ENCODE data around the gene BCL11B.
A peak's percentile ranks its signal among the peaks of the same experiment; 100 is the strongest.

BCL11B gene

GRCh38 chr14:99271951-99272631, at the start of gene BCL11B:
BCL11B (minus strand) TSS chr14:99272197; CDS start chr14:99271218, 979 bp downstream.
- H3K36me3 ChIP-seq = no peaks in the 10 kb centered on the region
- H3K9me3 ChIP-seq = no peaks in the 10 kb centered on the region
- TF ChIP-seq, protein P1, sequence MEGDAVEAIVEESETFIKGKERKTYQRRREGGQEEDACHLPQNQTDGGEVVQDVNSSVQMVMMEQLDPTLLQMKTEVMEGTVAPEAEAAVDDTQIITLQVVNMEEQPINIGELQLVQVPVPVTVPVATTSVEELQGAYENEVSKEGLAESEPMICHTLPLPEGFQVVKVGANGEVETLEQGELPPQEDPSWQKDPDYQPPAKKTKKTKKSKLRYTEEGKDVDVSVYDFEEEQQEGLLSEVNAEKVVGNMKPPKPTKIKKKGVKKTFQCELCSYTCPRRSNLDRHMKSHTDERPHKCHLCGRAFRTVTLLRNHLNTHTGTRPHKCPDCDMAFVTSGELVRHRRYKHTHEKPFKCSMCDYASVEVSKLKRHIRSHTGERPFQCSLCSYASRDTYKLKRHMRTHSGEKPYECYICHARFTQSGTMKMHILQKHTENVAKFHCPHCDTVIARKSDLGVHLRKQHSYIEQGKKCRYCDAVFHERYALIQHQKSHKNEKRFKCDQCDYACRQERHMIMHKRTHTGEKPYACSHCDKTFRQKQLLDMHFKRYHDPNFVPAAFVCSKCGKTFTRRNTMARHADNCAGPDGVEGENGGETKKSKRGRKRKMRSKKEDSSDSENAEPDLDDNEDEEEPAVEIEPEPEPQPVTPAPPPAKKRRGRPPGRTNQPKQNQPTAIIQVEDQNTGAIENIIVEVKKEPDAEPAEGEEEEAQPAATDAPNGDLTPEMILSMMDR (IDR thresholded peaks at IDR 0.05) = no peak
- H3K27ac ChIP-seq = no peak within 1 kb of the TSS
- peaks cover 0 to 24% of the 10 kb centered on the region in 2 experiments for H3K4me1 ChIP-seq (ENCODE audit: control insufficient read depth in 1 of 2, insufficient read depth in 1 of 2, low read depth in 1 of 2, low read length in 1 of 2)
- no peak within 1 kb of the TSS for H3K4me3 ChIP-seq (ENCODE audit: low read depth in 1 of 2, low read length in 1 of 2)
- H3K27me3 ChIP-seq = peaks cover 100% of the 10 kb centered on the region

DNA sequence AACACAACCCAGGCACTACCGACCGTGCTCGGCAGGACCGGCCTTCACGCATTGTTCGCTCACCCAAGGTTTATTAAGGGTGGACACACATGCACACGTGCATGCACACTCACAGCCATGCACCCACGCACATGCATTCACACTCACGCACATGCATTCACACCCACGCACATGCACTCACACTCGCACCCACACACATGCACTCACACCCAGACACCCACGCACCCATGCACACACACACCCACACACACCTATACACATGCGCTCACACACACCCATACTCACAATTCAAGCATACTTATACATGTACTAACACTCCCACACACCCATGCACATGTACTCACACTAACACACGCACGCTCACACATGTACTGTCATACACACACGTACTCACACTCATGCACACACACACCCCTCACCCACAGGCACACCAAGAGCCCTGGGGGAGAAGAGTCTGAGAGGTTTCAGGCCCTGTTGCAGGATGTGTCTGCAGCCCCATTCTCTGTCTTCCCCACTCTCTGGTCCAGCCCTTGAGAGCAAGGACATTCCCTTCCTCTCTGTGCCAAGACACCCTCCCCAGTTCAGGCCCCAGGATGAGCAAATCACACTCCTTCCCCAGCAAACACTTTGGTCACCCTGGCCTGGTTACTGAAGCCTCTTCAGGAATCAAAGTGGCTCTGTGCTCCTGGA, 49.4 kb upstream of the BCL11B start:
- H3K4me3 ChIP-seq (ENCODE audit: low read depth in 1 of 2, low read length in 1 of 2) = no peak overlapping the region
- TF ChIP-seq, protein P1 (IDR thresholded peaks at IDR 0.05) = no peak
- H3K9me3 ChIP-seq = no peaks in the 10 kb centered on the region
- no peak overlapping the region for H3K27ac ChIP-seq
- H3K4me1 ChIP-seq (ENCODE audit: control insufficient read depth in 1 of 2, insufficient read depth in 1 of 2, low read depth in 1 of 2, low read length in 1 of 2) = no peaks in the 10 kb centered on the region
- H3K27me3 ChIP-seq = no peaks in the 10 kb centered on the region
- H3K36me3 ChIP-seq = no peaks in the 10 kb centered on the region

- Histone ChIP-seq H3K27ac (no peak overlapping the region), H3K9me3 (no peaks in the 10 kb centered on the region), H3K4me3 (ENCODE audit: low read depth in 1 of 2, low read length in 1 of 2) (no peak overlapping the region), H3K4me1 (ENCODE audit: control insufficient read depth in 1 of 2, insufficient read depth in 1 of 2, low read depth in 1 of 2, low read length in 1 of 2) (no peaks in the 10 kb centered on the region), H3K36me3 (no peaks in the 10 kb centered on the region), H3K27me3 (no peaks in the 10 kb centered on the region)
- TF ChIP-seq, protein P1 (IDR thresholded peaks at IDR 0.05) = no peak
These were observed 48.7 kb upstream of the BCL11B start for GRCh38 chr14:99320621-99321235.

DNA sequence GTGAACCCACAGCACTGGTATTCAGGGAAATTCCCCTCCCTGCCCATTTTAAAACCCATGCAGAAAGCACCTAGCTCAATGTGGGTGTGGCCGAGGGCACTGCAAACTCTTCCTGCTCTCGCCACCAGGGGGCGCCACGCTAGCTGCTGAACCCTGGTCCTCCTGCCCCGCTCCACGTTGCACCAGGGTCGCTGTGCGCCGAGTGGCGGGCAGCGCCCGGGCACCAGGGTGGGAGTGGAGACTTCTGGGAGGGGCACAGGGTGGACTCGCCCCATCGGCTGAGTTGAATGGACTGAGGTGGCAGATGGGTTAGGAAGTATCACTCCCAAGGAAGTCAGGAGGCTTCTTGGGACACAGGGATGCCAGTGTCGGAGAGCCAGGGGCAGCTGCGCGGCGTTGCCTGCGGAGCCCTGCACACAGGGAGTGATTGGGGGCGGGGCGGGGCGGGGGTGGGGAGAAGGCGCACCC, 48.1 kb upstream of the BCL11B start:
- TF ChIP-seq, protein P1 (IDR thresholded peaks at IDR 0.05) = peak; percentile 71
- Histone ChIP-seq H3K4me3 (ENCODE audit: low read depth in 1 of 2, low read length in 1 of 2) (no peak overlapping the region), H3K9me3 (no peaks in the 10 kb centered on the region), H3K27me3 (no peaks in the 10 kb centered on the region), H3K4me1 (ENCODE audit: control insufficient read depth in 1 of 2, insufficient read depth in 1 of 2, low read depth in 1 of 2, low read length in 1 of 2) (no peaks in the 10 kb centered on the region), H3K36me3 (no peaks in the 10 kb centered on the region), H3K27ac (no peak overlapping the region)

DNA sequence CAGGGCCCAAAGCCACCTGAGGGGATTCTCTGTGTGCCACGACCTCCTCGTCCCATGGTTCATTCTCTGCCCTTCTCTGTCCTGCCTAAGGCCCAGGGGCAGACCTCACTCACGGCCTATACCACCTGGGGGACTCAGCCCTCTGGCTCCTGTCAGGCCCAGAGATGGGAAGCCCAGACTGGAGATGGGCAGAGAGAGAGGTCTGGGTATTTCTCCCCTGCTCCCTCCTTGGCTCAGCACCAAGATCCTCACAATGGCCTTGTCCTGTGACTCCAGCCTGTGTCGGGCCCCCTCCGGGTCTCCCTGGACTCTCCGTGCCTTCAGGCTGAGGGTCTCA, 46.9 kb upstream of the BCL11B start:
- Histone ChIP-seq H3K4me1 (ENCODE audit: control insufficient read depth in 1 of 2, insufficient read depth in 1 of 2, low read depth in 1 of 2, low read length in 1 of 2) (no peaks in the 10 kb centered on the region), H3K9me3 (no peaks in the 10 kb centered on the region), H3K27me3 (no peaks in the 10 kb centered on the region), H3K27ac (no peak overlapping the region), H3K4me3 (ENCODE audit: low read depth in 1 of 2, low read length in 1 of 2) (no peak overlapping the region), H3K36me3 (no peaks in the 10 kb centered on the region)
- TF ChIP-seq, protein P1 (IDR thresholded peaks at IDR 0.05) = no peak

All from neutrophil (primary cell).